ENCODE measurements around the gene DSP.

The DSP gene

DNA sequence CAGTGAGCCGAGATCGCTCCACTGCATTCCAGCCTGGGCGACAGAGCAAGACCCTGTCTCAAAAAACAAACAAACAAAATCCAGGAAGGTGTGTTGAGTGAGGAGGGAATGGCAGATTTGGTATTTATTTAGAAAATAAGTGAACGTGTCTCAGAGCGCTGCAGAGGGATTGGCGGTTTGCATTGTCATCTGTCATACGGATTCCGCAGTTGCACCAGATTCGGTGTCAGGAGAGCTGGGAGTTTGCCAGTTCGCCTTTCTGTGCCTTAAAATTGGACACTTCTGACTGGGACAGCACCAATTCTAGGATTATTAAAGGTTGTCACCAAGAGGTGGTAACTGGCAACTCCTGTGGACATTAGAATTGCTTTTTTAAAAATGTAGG, 49.4 kb downstream of the DSP start:
- Histone ChIP-seq H3K9ac (ENCODE audit: low read length) (peak overlapping the region; percentile 72; the same call in 1 of the 2 replicates), H3K27me3 (replicated peaks; ENCODE audit: insufficient read depth, low read length) (no peaks in the 10 kb centered on the region), H3K36me3 (replicated peaks; ENCODE audit: insufficient read depth, low read length) (peaks cover 11% of the 10 kb centered on the region; the same call in 1 of the 2 replicates), H3K27ac (ENCODE audit: low read length) (no peak overlapping the region), H3K4me1 (ENCODE audit: low read length) (peaks cover 5% of the 10 kb centered on the region; the same call in 1 of the 2 replicates), H4K20me1 (ENCODE audit: insufficient read depth, low read length) (no peaks in the 10 kb centered on the region), H3K9me3 (replicated peaks; ENCODE audit: insufficient read depth, low read length) (no peaks in the 10 kb centered on the region), H3K4me3 (ENCODE audit: low read length) (peak overlapping the region; percentile 92), H2AFZ (ENCODE audit: low read length) (no peak overlapping the region), H3K9me2 (replicated peaks; ENCODE audit: insufficient read depth, low read length) (no peaks in the 10 kb centered on the region), H3F3A (ENCODE audit: insufficient read depth, low read length) (no peaks in the 10 kb centered on the region), H3K4me2 (ENCODE audit: low read depth, low read length) (peak overlapping the region; percentile 64; the same call in 1 of the 2 replicates), H3K79me2 (ENCODE audit: low read length) (peaks cover 32% of the 10 kb centered on the region)
- DNase-seq: no peak
- TF ChIP-seq, protein P1, sequence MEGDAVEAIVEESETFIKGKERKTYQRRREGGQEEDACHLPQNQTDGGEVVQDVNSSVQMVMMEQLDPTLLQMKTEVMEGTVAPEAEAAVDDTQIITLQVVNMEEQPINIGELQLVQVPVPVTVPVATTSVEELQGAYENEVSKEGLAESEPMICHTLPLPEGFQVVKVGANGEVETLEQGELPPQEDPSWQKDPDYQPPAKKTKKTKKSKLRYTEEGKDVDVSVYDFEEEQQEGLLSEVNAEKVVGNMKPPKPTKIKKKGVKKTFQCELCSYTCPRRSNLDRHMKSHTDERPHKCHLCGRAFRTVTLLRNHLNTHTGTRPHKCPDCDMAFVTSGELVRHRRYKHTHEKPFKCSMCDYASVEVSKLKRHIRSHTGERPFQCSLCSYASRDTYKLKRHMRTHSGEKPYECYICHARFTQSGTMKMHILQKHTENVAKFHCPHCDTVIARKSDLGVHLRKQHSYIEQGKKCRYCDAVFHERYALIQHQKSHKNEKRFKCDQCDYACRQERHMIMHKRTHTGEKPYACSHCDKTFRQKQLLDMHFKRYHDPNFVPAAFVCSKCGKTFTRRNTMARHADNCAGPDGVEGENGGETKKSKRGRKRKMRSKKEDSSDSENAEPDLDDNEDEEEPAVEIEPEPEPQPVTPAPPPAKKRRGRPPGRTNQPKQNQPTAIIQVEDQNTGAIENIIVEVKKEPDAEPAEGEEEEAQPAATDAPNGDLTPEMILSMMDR (IDR thresholded peaks at IDR 0.05; ENCODE audit: low read length): no peak
- TF ChIP-seq EZH2 (optimal IDR thresholded peaks at IDR 0.05; ENCODE audit: low read depth, low read length) (no peak), EZH2phosphoT487 (IDR thresholded peaks at IDR 0.05; ENCODE audit: low read length) (no peak)

DNA sequence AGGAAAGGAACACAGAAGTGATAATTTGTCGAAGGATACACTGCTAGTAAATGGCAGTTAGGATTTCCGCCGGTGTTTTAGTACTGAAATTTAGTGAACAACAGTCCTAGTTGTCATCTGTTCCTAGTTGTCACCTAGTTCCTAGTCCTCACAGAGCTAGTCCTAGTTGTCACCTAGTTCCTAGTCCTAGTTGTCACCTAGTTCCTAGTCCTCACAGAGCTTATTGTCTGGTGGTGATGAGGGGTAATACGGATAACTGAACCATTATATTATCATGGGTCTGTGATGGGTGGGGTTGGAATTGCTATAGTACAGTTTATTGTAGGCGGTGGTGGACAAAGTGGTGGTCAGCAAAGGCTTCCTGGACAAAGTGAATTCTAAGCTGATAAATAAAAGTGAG, 50.3 kb downstream of the DSP start:
- H3K9me2 ChIP-seq (replicated peaks; ENCODE audit: insufficient read depth, low read length): no peaks in the 10 kb centered on the region
- H4K20me1 ChIP-seq (ENCODE audit: insufficient read depth, low read length): no peaks in the 10 kb centered on the region
- no peaks in the 10 kb centered on the region for H3K27me3 ChIP-seq (replicated peaks; ENCODE audit: insufficient read depth, low read length)
- H3F3A ChIP-seq (ENCODE audit: insufficient read depth, low read length): no peaks in the 10 kb centered on the region
- H3K4me1 ChIP-seq (ENCODE audit: low read length): peaks cover 5% of the 10 kb centered on the region; the same call in 1 of the 2 replicates
- H3K9me3 ChIP-seq (replicated peaks; ENCODE audit: insufficient read depth, low read length): no peaks in the 10 kb centered on the region
- DNase-seq: no peak
- peak overlapping the region; percentile 64; the same call in 1 of the 2 replicates for H3K4me2 ChIP-seq (ENCODE audit: low read depth, low read length)
- H3K9ac ChIP-seq (ENCODE audit: low read length): no peak overlapping the region
- H2AFZ ChIP-seq (ENCODE audit: low read length): no peak overlapping the region
- TF ChIP-seq, protein P1 (IDR thresholded peaks at IDR 0.05; ENCODE audit: low read length): no peak
- TF ChIP-seq EZH2phosphoT487 (IDR thresholded peaks at IDR 0.05; ENCODE audit: low read length) (no peak), EZH2 (optimal IDR thresholded peaks at IDR 0.05; ENCODE audit: low read depth, low read length) (no peak)
- peaks cover 11% of the 10 kb centered on the region; the same call in 1 of the 2 replicates for H3K36me3 ChIP-seq (replicated peaks; ENCODE audit: insufficient read depth, low read length)
- H3K4me3 ChIP-seq (ENCODE audit: low read length): no peak overlapping the region
- peaks cover 32% of the 10 kb centered on the region for H3K79me2 ChIP-seq (ENCODE audit: low read length)
- no peak overlapping the region for H3K27ac ChIP-seq (ENCODE audit: low read length)

DNA sequence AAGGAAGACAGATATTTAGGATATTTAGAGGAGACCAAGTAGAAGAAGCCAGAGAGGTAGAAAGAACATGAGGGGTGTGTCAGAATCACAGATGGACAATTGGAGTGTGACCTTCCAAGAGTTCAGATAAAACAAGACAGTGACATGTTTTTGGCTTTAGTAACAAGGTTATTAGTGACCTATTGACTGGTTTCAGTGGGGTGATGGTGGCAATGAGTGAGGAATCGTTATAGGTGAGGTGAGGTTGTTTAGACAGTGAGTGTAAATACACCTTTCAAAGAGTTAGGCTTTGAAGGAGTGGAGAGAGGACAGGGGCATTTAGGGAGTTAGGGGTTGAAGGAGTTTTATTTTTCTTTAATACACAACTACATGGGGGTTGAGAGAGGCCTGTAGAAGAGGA, 51.8 kb downstream of the DSP start:
- H3K36me3 ChIP-seq (replicated peaks; ENCODE audit: insufficient read depth, low read length): peaks cover 11% of the 10 kb centered on the region; the same call in 1 of the 2 replicates
- no peak overlapping the region for H3K4me3 ChIP-seq (ENCODE audit: low read length)
- H3K9me2 ChIP-seq (replicated peaks; ENCODE audit: insufficient read depth, low read length): no peaks in the 10 kb centered on the region
- H3K27ac ChIP-seq (ENCODE audit: low read length): no peak overlapping the region
- no peak overlapping the region for H3K9ac ChIP-seq (ENCODE audit: low read length)
- peaks cover 32% of the 10 kb centered on the region for H3K79me2 ChIP-seq (ENCODE audit: low read length)
- TF ChIP-seq EZH2phosphoT487 (IDR thresholded peaks at IDR 0.05; ENCODE audit: low read length) (no peak), EZH2 (optimal IDR thresholded peaks at IDR 0.05; ENCODE audit: low read depth, low read length) (no peak)
- TF ChIP-seq, protein P1 (IDR thresholded peaks at IDR 0.05; ENCODE audit: low read length): no peak
- DNase-seq: no peak
- no peaks in the 10 kb centered on the region for H3K9me3 ChIP-seq (replicated peaks; ENCODE audit: insufficient read depth, low read length)
- no peaks in the 10 kb centered on the region for H3K27me3 ChIP-seq (replicated peaks; ENCODE audit: insufficient read depth, low read length)
- H3K4me2 ChIP-seq (ENCODE audit: low read depth, low read length): no peak overlapping the region
- H4K20me1 ChIP-seq (ENCODE audit: insufficient read depth, low read length): no peaks in the 10 kb centered on the region
- H3K4me1 ChIP-seq (ENCODE audit: low read length): peaks cover 5% of the 10 kb centered on the region; the same call in 1 of the 2 replicates
- no peak overlapping the region for H2AFZ ChIP-seq (ENCODE audit: low read length)
- no peaks in the 10 kb centered on the region for H3F3A ChIP-seq (ENCODE audit: insufficient read depth, low read length)

All from MM.1S (cell line).